Suprapubic skin (tissue), 4 donors: ENCODE measurements around the gene METTL21A. TPM values are rescaled to one million over a fixed set of nuclear protein-coding genes. Genes with fewer than 3 reads are reported as not detected.

ENCODE experiments used
- DNase-seq, 2 donors: peaks; one replicate each; pipeline ENCODE4 v3.0.0-alpha.2; 2019; ENCODE audit warnings: low spot score in 2 of 2
- H3K27ac ChIP-seq: fragments of 200-600 bp; sonication (generic); one replicate; pipeline ENCODE4 v1.5.1; 2019
- H3K27me3 ChIP-seq: fragments of 200-600 bp; sonication (generic); one replicate; pipeline ENCODE4 v1.5.1; 2019
- H3K36me3 ChIP-seq: fragments of 200-600 bp; sonication (generic); one replicate; pipeline ENCODE4 v1.5.1; 2019
- H3K4me1 ChIP-seq: fragments of 200-600 bp; sonication (generic); one replicate; pipeline ENCODE4 v1.5.1; 2019
- H3K4me3 ChIP-seq: fragments of 200-600 bp; sonication (generic); one replicate; pipeline ENCODE4 v1.5.1; 2019; ENCODE audit warnings: mild to moderate bottlenecking
- H3K9me3 ChIP-seq: fragments of 200-600 bp; sonication (generic); one replicate; pipeline ENCODE4 v1.5.1; 2019
- EP300 ChIP-seq: sonication (generic); formaldehyde crosslinking; IDR thresholded peaks from one replicate; pipeline ENCODE4 v1.6.1; 2017; ENCODE audit warnings: antibody characterized with exemption
- POLR2A ChIP-seq, 2 donors: fragments of 450-650 bp; IDR thresholded peaks; one replicate each; pipeline ENCODE4 v1.6.1; 2017; ENCODE audit warnings: antibody characterized with exemption in 2 of 2, mild to moderate bottlenecking in 2 of 2, moderate library complexity in 2 of 2
- POLR2AphosphoS5 ChIP-seq, 3 donors: sonication (generic); formaldehyde crosslinking; IDR thresholded peaks; one replicate each; pipeline ENCODE4 v1.6.1; 2017; ENCODE audit warnings: antibody characterized with exemption in 3 of 3
- WGBS: methylation state at CpG from one replicate; pipeline ENCODE4 v1.1.5; 2018; 5-methylcytosine and 5-hydroxymethylcytosine counted together
- total RNA-seq, 4 donors: library from RNA; depleted of rRNA; stranded (reverse); fragments of >200 nt; gene quantifications; one replicate each; pipeline ENCODE4 v1.1.0, GENCODE V29; 2016
- TF ChIP-seq, protein P1 (sequence below), 2 donors: fragments of 200-600 bp in 1 of 2; fragments of 450-650 bp in 1 of 2; sonication (generic) in 1 of 2; IDR thresholded peaks; one replicate each; pipeline ENCODE4 v1.5.1; 2016 to 2019; ENCODE audit warnings: antibody characterized with exemption in 2 of 2, mild to moderate bottlenecking in 1 of 2, moderate library complexity in 1 of 2

METTL21A gene
- total RNA-seq, 4 donors from 2014 or later: 5.6 to 24.1 (median 8.0) TPM

GRCh38 chr2:207632575-207633493 is 7.6 kb upstream of the METTL21A start:
- Histone ChIP-seq H3K4me1 (peaks cover 7% of the 10 kb centered on the region), H3K27ac (no peak overlapping the region), H3K36me3 (no peaks in the 10 kb centered on the region), H3K4me3 (no peak overlapping the region), H3K27me3 (no peaks in the 10 kb centered on the region), H3K9me3 (no peaks in the 10 kb centered on the region)
- no peak for DNase-seq
- TF ChIP-seq EP300 (no peak), POLR2AphosphoS5 (IDR thresholded peaks at IDR 0.05) (no peak), POLR2A (IDR thresholded peaks at IDR 0.05) (no peak)
- TF ChIP-seq, protein P1, sequence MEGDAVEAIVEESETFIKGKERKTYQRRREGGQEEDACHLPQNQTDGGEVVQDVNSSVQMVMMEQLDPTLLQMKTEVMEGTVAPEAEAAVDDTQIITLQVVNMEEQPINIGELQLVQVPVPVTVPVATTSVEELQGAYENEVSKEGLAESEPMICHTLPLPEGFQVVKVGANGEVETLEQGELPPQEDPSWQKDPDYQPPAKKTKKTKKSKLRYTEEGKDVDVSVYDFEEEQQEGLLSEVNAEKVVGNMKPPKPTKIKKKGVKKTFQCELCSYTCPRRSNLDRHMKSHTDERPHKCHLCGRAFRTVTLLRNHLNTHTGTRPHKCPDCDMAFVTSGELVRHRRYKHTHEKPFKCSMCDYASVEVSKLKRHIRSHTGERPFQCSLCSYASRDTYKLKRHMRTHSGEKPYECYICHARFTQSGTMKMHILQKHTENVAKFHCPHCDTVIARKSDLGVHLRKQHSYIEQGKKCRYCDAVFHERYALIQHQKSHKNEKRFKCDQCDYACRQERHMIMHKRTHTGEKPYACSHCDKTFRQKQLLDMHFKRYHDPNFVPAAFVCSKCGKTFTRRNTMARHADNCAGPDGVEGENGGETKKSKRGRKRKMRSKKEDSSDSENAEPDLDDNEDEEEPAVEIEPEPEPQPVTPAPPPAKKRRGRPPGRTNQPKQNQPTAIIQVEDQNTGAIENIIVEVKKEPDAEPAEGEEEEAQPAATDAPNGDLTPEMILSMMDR (IDR thresholded peaks at IDR 0.05): no peak
- 82% methylated on average over 8 of the region's 8 CpGs for WGBS

GRCh38 chr2:207630491-207630890 is 5.3 kb upstream of the METTL21A start:
- TF ChIP-seq EP300 (no peak), POLR2AphosphoS5 (IDR thresholded peaks at IDR 0.05) (no peak)
- TF ChIP-seq, protein P1 (IDR thresholded peaks at IDR 0.05): no peak
- Histone ChIP-seq H3K9me3 (no peaks in the 10 kb centered on the region), H3K27me3 (no peaks in the 10 kb centered on the region), H3K36me3 (no peaks in the 10 kb centered on the region), H3K27ac (no peak overlapping the region), H3K4me1 (peaks cover 22% of the 10 kb centered on the region), H3K4me3 (no peak overlapping the region)
- WGBS: 79% methylated on average over 4 of the region's 4 CpGs
- no peak for DNase-seq

DNA sequence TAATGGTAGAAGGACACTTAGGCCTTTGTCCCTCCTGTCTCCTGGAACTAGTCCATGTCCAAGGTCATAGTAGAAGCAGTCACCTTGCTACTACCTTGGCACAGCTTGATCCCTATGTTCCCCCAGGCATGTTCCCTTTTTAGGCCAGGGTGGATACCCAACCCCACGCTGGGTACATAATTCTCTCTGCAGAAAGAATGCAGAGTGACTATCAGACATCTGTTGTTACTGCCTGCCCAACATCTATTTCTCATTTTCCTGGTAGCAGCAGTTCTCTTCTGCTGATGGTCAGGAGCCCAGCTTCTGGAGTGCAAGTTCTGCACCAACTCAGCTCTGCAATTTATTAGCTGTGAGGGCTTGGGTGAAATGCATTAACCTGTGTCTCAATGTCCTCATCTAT is 4.4 kb upstream of the METTL21A start:
- TF ChIP-seq POLR2A (IDR thresholded peaks at IDR 0.05) (no peak), EP300 (no peak), POLR2AphosphoS5 (IDR thresholded peaks at IDR 0.05) (no peak)
- TF ChIP-seq, protein P1 (IDR thresholded peaks at IDR 0.05): no peak
- H3K4me1 ChIP-seq: peaks cover 22% of the 10 kb centered on the region
- H3K36me3 ChIP-seq: no peaks in the 10 kb centered on the region
- no peaks in the 10 kb centered on the region for H3K27me3 ChIP-seq
- DNase-seq: no peak
- no peak overlapping the region for H3K27ac ChIP-seq
- H3K4me3 ChIP-seq: no peak overlapping the region
- 31% methylated on average over 1 of the region's 1 CpG for WGBS
- no peaks in the 10 kb centered on the region for H3K9me3 ChIP-seq

DNA sequence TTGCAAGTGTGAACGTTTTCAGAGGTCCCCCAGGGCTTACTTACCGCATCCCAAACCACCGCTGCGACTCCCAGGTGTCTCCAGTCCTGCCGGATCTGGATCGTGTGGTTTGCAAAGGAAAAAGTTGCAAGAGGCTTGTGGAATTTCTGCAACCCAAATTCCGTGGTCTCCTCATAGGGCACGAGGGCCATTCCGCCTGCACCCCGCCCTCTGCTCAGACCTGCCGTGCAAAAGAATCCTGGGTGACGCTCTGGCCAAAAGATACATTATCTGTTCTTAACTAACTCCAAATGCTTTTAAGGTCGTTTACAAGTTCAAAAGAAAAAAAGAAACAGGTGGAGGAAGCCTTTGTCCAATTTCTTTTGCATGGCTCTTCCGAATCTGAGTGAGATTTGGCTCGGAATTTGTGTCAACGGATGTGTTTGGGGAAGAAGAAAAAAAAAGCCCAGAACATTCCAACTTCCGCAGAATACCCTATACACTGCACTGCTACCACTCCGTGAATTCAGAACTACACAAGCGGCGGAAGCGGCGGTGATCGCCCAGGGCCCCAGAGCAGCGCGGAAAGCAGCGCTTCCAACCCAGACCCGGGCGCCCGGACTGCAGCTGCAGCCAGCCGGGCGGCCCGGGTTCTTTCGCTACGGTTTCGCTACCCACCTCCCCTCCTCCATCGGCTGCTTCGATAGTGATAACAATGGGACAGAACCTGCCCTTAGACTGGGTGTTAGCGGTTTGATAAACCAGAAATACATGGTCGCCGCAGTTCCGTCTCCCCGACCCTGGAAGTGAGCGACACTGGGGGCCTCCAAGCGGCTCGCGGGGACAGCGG is 795 bp downstream of the METTL21A start:
- Histone ChIP-seq H3K27me3 (no peaks in the 10 kb centered on the region), H3K4me3 (peak overlapping the region; percentile 91), H3K4me1 (peaks cover 25% of the 10 kb centered on the region), H3K9me3 (no peaks in the 10 kb centered on the region), H3K27ac (peak overlapping the region; percentile 87), H3K36me3 (peaks cover 5% of the 10 kb centered on the region)
- DNase-seq: peak; percentile 76 to 83
- no peak for TF ChIP-seq POLR2A (IDR thresholded peaks at IDR 0.05)
- no peak for TF ChIP-seq EP300
- TF ChIP-seq POLR2AphosphoS5 (IDR thresholded peaks at IDR 0.05): no peak
- TF ChIP-seq, protein P1 (IDR thresholded peaks at IDR 0.05): no peak
- under 1% methylated on average over 37 of the region's 47 CpGs for WGBS
